ENCODE results near the gene GPR12. TPM values are rescaled to one million over a fixed set of nuclear protein-coding genes. Genes with fewer than 3 reads are reported as not detected.

The GPR12 gene
- total RNA-seq, 1 experiment from 2014 or later: not detected

GRCh38 chr13:26705536-26705935, 55.0 kb downstream of the GPR12 start:
- no peak for DNase-seq (ENCODE audit: low spot score)

Other genes with a start within 250 kb of the GPR12 start
- not detected in 2 replicates for gene WASF3, start 203.1 kb downstream of the GPR12 start, total RNA-seq (2014; rRNA removed; shearing (Covaris generic))